Mesenchymal stem cell (in vitro differentiated cells and primary cell): Measurements from ENCODE around the gene ROCK1.

Experiments
- DNase-seq: peaks from one replicate; pipeline ENCODE4 v3.0.0-alpha.2; 2013
- H2AFZ ChIP-seq: one replicate; pipeline ENCODE4 v1.6.1; 2013; ENCODE audit warnings: low read depth, mild to moderate bottlenecking, control low read depth, inconsistent platforms, low read length, moderate library complexity
- H2AK5ac ChIP-seq: 2 replicates; pipeline ENCODE4 v1.6.1; 2013; ENCODE audit warnings: low read length, moderate library complexity, mild to moderate bottlenecking, inconsistent platforms; ENCODE audit not compliant: severe bottlenecking
- H2BK120ac ChIP-seq: one replicate; pipeline ENCODE4 v1.6.1; 2013; ENCODE audit warnings: low read depth, mild to moderate bottlenecking, inconsistent platforms, low read length, moderate library complexity
- H2BK12ac ChIP-seq, 2 experiments: one replicate each; pipeline ENCODE4 v1.6.1; 2013; ENCODE audit warnings: inconsistent platforms in 2 of 2, low read length in 2 of 2, mild to moderate bottlenecking in 2 of 2, moderate library complexity in 2 of 2, control low read depth in 1 of 2
- H2BK15ac ChIP-seq: one replicate; pipeline ENCODE4 v1.6.1; 2013; ENCODE audit warnings: mild to moderate bottlenecking, low read depth, inconsistent platforms; ENCODE audit not compliant: poor library complexity, severe bottlenecking
- H2BK5ac ChIP-seq: 2 replicates; pipeline ENCODE4 v1.6.1; 2013; ENCODE audit warnings: low read depth, mild to moderate bottlenecking, low read length, control low read depth, inconsistent platforms; ENCODE audit not compliant: poor library complexity, severe bottlenecking
- H3K14ac ChIP-seq, 2 experiments: one replicate each; pipeline ENCODE4 v1.6.1; 2013; ENCODE audit warnings: inconsistent platforms in 2 of 2, low read length in 2 of 2, control low read depth in 1 of 2, mild to moderate bottlenecking in 1 of 2, moderate library complexity in 1 of 2
- H3K18ac ChIP-seq, 2 experiments: one replicate each; pipeline ENCODE4 v1.6.1; 2013; ENCODE audit warnings: inconsistent platforms in 2 of 2, low read length in 2 of 2, control low read depth in 1 of 2, low read depth in 1 of 2, mild to moderate bottlenecking in 1 of 2
- H3K23ac ChIP-seq, 2 experiments: one replicate each; pipeline ENCODE4 v1.6.1; 2013; ENCODE audit warnings: inconsistent platforms in 2 of 2, low read length in 2 of 2, mild to moderate bottlenecking in 2 of 2, moderate library complexity in 2 of 2, control low read depth in 1 of 2
- H3K27ac ChIP-seq: 2 replicates; pipeline ENCODE4 v1.5.1; 2013; ENCODE audit warnings: mild to moderate bottlenecking, moderate library complexity, low read length, control low read depth, inconsistent platforms; ENCODE audit not compliant: poor library complexity, severe bottlenecking
- H3K27me3 ChIP-seq, 2 experiments: 2 replicates each; pipeline versions ENCODE4 v1.6.1 to v1.7.0; 2013; ENCODE audit warnings: low read length in 2 of 2, mild to moderate bottlenecking in 2 of 2, moderate library complexity in 2 of 2, control low read depth in 1 of 2, inconsistent platforms in 1 of 2; ENCODE audit not compliant: control insufficient read depth in 1 of 2, insufficient read depth in 1 of 2
- H3K36me3 ChIP-seq, 2 experiments: 2 replicates each; pipeline versions ENCODE4 v1.6.1 to v1.7.0; 2013; ENCODE audit warnings: low read length in 2 of 2, control low read depth in 1 of 2, inconsistent platforms in 1 of 2, low read depth in 1 of 2, mild to moderate bottlenecking in 1 of 2; ENCODE audit not compliant: insufficient read depth in 2 of 2, control insufficient read depth in 1 of 2
- H3K4ac ChIP-seq, 2 experiments: one replicate each; pipeline ENCODE4 v1.6.1; 2013; ENCODE audit warnings: inconsistent platforms in 2 of 2, low read length in 2 of 2, mild to moderate bottlenecking in 2 of 2, moderate library complexity in 2 of 2, control low read depth in 1 of 2, low read depth in 1 of 2
- H3K4me1 ChIP-seq: 2 replicates; pipeline ENCODE4 v1.6.1; 2013; ENCODE audit warnings: low read depth, low read length, control low read depth; ENCODE audit not compliant: control insufficient read depth, insufficient read depth
- H3K4me2 ChIP-seq: 2 replicates; pipeline ENCODE4 v1.6.1; 2013; ENCODE audit warnings: low read length, mild to moderate bottlenecking, inconsistent platforms; ENCODE audit not compliant: poor library complexity, severe bottlenecking
- H3K4me3 ChIP-seq, 2 experiments: 2 replicates each; pipeline versions ENCODE4 v1.5.1 to v1.7.0; 2013; ENCODE audit warnings: low read length in 2 of 2, mild to moderate bottlenecking in 2 of 2, control low read depth in 1 of 2, low read depth in 1 of 2; ENCODE audit not compliant: insufficient read depth in 1 of 2
- H3K79me1 ChIP-seq: replicated peaks from 2 replicates; pipeline ENCODE4 v1.6.1; 2013; ENCODE audit warnings: mild to moderate bottlenecking, control low read depth, low read length, inconsistent platforms; ENCODE audit not compliant: poor library complexity, severe bottlenecking
- H3K9ac ChIP-seq: 2 replicates; pipeline ENCODE4 v1.7.0; 2013; ENCODE audit warnings: mild to moderate bottlenecking, low read length, moderate library complexity
- H3K9me3 ChIP-seq: 2 replicates; pipeline ENCODE4 v1.7.0; 2013; ENCODE audit warnings: mild to moderate bottlenecking, low read length; ENCODE audit not compliant: control insufficient read depth
- H4K8ac ChIP-seq: one replicate; pipeline ENCODE4 v1.6.1; 2013; ENCODE audit warnings: inconsistent platforms, mild to moderate bottlenecking, low read length, moderate library complexity
- H4K91ac ChIP-seq: one replicate; pipeline ENCODE4 v1.6.1; 2013; ENCODE audit warnings: mild to moderate bottlenecking, low read length, inconsistent platforms
- WGBS: methylation state at CpG from one replicate; pipeline ENCODE4 v1.1.7; 2013; ENCODE audit warnings: mixed read lengths; 5-methylcytosine and 5-hydroxymethylcytosine counted together

The ROCK1 gene

GRCh38 chr18:21100678-21101077 is 10.9 kb downstream of the ROCK1 start:
- Histone ChIP-seq H2BK120ac (no peak overlapping the region), H2BK15ac (no peak overlapping the region), H4K91ac (no peak overlapping the region), H3K9ac (no peak overlapping the region), H3K27me3 (no peaks in the 10 kb centered on the region), H3K27ac (no peak overlapping the region), H3K4me1 (no peaks in the 10 kb centered on the region), H2AK5ac (no peak overlapping the region), H2AFZ (no peak overlapping the region), H3K14ac (no peak overlapping the region), H3K36me3 (no peaks in the 10 kb centered on the region), H3K4ac (no peak overlapping the region), H3K4me3 (no peak overlapping the region), H3K18ac (no peak overlapping the region), H2BK5ac (no peak overlapping the region), H3K23ac (no peak overlapping the region), H3K4me2 (no peak overlapping the region), H3K9me3 (no peaks in the 10 kb centered on the region), H4K8ac (no peak overlapping the region), H2BK12ac (no peak overlapping the region), H3K79me1 (peaks cover 2% of the 10 kb centered on the region)
- WGBS = 93% methylated on average over 2 of the region's 2 CpGs
- no peak for DNase-seq

DNA sequence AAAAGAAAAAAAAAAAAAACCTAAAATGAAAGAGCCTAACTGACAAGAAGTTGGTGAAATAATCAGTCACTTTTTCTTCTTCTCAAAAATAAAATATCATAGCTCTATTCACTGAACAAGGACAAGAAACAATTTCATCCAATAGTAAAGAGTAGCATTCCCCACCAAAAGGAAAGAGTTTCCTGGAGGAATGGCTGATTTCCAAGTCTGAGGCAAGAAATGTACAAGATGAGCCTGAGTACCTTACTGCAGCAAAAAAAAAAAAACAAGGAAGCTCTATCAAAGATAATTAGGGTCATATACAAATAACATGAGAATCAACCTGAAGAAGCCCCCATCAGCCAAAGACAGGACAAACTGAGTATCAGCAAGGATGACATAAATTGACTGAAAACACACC is 11.5 kb downstream of the ROCK1 start:
- H3K9ac ChIP-seq = no peak overlapping the region
- H2AFZ ChIP-seq = no peak overlapping the region
- no peak overlapping the region for H4K8ac ChIP-seq
- H3K27me3 ChIP-seq = no peaks in the 10 kb centered on the region
- no peak overlapping the region for H3K27ac ChIP-seq
- H3K79me1 ChIP-seq = peaks cover 2% of the 10 kb centered on the region
- H2BK5ac ChIP-seq = no peak overlapping the region
- no peak overlapping the region for H3K4me2 ChIP-seq
- DNase-seq = peak; percentile 15
- H2AK5ac ChIP-seq = no peak overlapping the region
- no peak overlapping the region for H3K23ac ChIP-seq
- no peak overlapping the region for H3K4me3 ChIP-seq
- no peak overlapping the region for H3K4ac ChIP-seq
- H3K14ac ChIP-seq = no peak overlapping the region
- no peak overlapping the region for H2BK120ac ChIP-seq
- no peak overlapping the region for H2BK15ac ChIP-seq
- H2BK12ac ChIP-seq = no peak overlapping the region
- no peak overlapping the region for H3K18ac ChIP-seq
- no peak overlapping the region for H4K91ac ChIP-seq
- H3K4me1 ChIP-seq = no peaks in the 10 kb centered on the region
- no peaks in the 10 kb centered on the region for H3K36me3 ChIP-seq
- no peaks in the 10 kb centered on the region for H3K9me3 ChIP-seq

GRCh38 chr18:21099442-21099841 is 12.2 kb downstream of the ROCK1 start:
- 98% methylated on average over 9 of the region's 9 CpGs for WGBS
- Histone ChIP-seq H2BK15ac (no peak overlapping the region), H2BK5ac (no peak overlapping the region), H2AK5ac (no peak overlapping the region), H3K18ac (no peak overlapping the region), H3K27me3 (no peaks in the 10 kb centered on the region), H3K14ac (no peak overlapping the region), H4K91ac (no peak overlapping the region), H3K9me3 (no peaks in the 10 kb centered on the region), H2BK120ac (no peak overlapping the region), H3K4me1 (no peaks in the 10 kb centered on the region), H3K4ac (no peak overlapping the region), H2BK12ac (no peak overlapping the region), H3K9ac (no peak overlapping the region), H3K23ac (no peak overlapping the region), H3K79me1 (peaks cover 2% of the 10 kb centered on the region), H3K27ac (no peak overlapping the region), H3K4me2 (no peak overlapping the region), H2AFZ (no peak overlapping the region), H3K36me3 (no peaks in the 10 kb centered on the region), H4K8ac (no peak overlapping the region), H3K4me3 (no peak overlapping the region)
- DNase-seq = no peak

DNA sequence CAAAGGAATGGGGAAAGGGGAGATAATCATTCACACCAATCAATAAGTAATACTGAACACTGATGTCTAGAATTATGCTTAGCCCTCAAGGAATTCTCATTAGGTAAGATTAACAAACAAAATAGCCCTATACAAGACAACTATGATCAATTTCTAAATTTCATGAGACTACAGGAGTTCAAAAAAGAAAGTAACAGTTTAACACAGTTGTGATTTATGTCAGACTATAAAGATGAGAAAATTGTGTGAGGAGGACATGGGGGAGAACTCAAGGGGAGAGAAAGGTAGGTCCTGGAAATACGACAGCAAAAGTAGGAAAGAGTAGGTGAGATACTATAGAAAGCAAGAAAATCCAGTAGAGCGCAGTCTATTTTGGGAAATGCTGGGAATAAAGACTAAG is 14.9 kb downstream of the ROCK1 start:
- H3K27ac ChIP-seq = no peak overlapping the region
- no peak overlapping the region for H3K14ac ChIP-seq
- H2BK15ac ChIP-seq = no peak overlapping the region
- H3K9me3 ChIP-seq = no peaks in the 10 kb centered on the region
- WGBS = 98% methylated on average over 2 of the region's 2 CpGs
- H3K36me3 ChIP-seq = no peaks in the 10 kb centered on the region
- no peak overlapping the region for H4K8ac ChIP-seq
- H3K4ac ChIP-seq = no peak overlapping the region
- no peaks in the 10 kb centered on the region for H3K4me1 ChIP-seq
- no peak overlapping the region for H3K18ac ChIP-seq
- no peak overlapping the region for H3K4me2 ChIP-seq
- no peaks in the 10 kb centered on the region for H3K27me3 ChIP-seq
- H2BK120ac ChIP-seq = no peak overlapping the region
- no peak overlapping the region for H4K91ac ChIP-seq
- H2BK12ac ChIP-seq = no peak overlapping the region
- H3K79me1 ChIP-seq = peaks cover 3% of the 10 kb centered on the region
- no peak overlapping the region for H3K23ac ChIP-seq
- no peak overlapping the region for H3K9ac ChIP-seq
- no peak for DNase-seq
- no peak overlapping the region for H3K4me3 ChIP-seq
- H2BK5ac ChIP-seq = no peak overlapping the region
- no peak overlapping the region for H2AK5ac ChIP-seq
- no peak overlapping the region for H2AFZ ChIP-seq
